Heart left ventricle (tissue), 13 donors: ENCODE results near the gene KRT3.

Source experiments
- CTCF ChIP-seq, 12 donors: fragments of 200-600 bp; sonication (generic) in 4 of 12; IDR thresholded peaks; one replicate each; pipeline versions ENCODE4 v1.5.0 to v1.8.0; 2018 to 2022; ENCODE audit warnings: antibody characterized with exemption in 12 of 12, mild to moderate bottlenecking in 5 of 12
- POLR2A ChIP-seq, 2 donors: fragments of 450-650 bp; IDR thresholded peaks; one replicate each; pipeline ENCODE4 v1.6.1; 2017; ENCODE audit warnings: antibody characterized with exemption in 2 of 2, mild to moderate bottlenecking in 2 of 2, moderate library complexity in 2 of 2
- donor health status: ischemic (EF 13 %, LVEDD 7.1; RV severe dilation, severe dysfunction).
- donor health status: DM: no; HTN: yes; CAD: no.
- donor health status: DM: no; HTN: no; CAD: no.
- donor health status: ischemic (EF 25% LVEDD 6.9; RV normal size, moderate dysfunction).
- donor health status: ischemic (EF 25% LVEDD 5.7; RV mildly dilated, moderate dysfunction).
- donor health status: ischemic (EF 35%, LVEDD 5.7; RV mildly dilated, moderate dysfunction).
- donor health status: nonischemic (EF 11% LVEDD 7.7; RV severe dilation, severe dysfunction).
- donor health status: DM: yes; HTN: yes; CAD: no.
- donor health status: PGD.
- donor health status: ischemic (EF 29% LVEDD 5.4; RV normal size, mild dysfunction).
- donor health status: nonischemic (EF 23%, LVEDD 6.1; RV moderate dilation, normal function).

- TF ChIP-seq CTCF (IDR thresholded peaks at IDR 0.05) (no peak), POLR2A (IDR thresholded peaks at IDR 0.05) (no peak)
Measured at GRCh38 chr12:52782502-52782901, 13.4 kb downstream of the KRT3 start.
